HL-60/S4 (cell line): Measurements from ENCODE around the gene VCX.
"Not testable (repeated sequence)": the region's sequence is repeated elsewhere in the genome, so short reads cannot be mapped to it uniquely, and the experiment has no call there.

Experiments used
- in situ Hi-C: fragments of 300-500 bp; cut with MboI; formaldehyde crosslinking; loops from 2 replicates; pipeline ENCODE4 v1.14.3; 2022; ENCODE audit warnings: low sequenced_read_pairs

VCX gene

GRCh38 chrX:7842871-7843270 lies at the start of gene VCX:
Gene VCX, plus strand, starts transcription at chrX:7843171. Its CDS starts 33 bp downstream, at chrX:7843204.
- in situ Hi-C loops, result not testable (repeated sequence)

GRCh38 chrX:7798327-7798726 lies 44.6 kb upstream of the VCX start:
- in situ Hi-C loops, result no loop called here

DNA sequence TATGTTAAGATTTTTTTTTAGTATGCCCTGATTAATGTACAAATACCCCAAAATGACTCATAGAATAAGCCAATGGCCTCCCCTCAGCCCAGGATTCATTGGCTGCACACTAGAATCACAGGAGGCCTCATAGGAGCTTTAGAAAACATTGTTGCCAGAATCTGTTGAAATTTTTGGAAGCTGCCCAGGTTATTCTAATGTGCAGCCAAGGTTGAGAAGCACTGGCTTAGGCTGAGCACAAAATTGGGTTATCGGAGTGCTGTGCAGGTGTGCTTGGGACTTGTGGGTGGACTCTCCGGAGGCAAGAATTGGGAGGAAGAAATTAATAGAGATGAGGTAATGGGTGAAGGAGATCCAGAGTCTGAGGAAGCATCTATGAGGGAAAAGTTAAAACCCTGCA lies 41.3 kb upstream of the VCX start:
- in situ Hi-C loops, result no loop called here

GRCh38 chrX:7815166-7815805 lies 27.7 kb upstream of the VCX start:
- in situ Hi-C loops, result no loop called here

DNA sequence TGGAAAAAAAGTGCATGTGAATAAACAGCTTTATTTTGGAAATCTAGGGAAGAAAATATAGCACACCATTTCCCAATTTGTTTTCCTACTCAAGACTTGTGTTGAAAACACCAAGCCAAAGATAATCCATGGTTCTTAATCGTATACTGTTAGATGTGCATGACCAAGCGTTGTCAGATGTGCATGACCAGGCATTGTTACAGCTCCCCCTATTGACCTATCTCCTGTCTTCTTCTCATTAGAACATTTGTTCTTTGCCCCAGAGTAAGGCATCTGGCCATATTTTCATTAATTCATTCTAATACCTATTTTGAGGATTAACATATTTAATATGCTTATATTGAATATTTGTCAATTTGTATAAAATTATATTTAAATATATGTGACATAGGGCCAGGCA lies 14.4 kb upstream of the VCX start:
- in situ Hi-C loops, result no loop called here

DNA sequence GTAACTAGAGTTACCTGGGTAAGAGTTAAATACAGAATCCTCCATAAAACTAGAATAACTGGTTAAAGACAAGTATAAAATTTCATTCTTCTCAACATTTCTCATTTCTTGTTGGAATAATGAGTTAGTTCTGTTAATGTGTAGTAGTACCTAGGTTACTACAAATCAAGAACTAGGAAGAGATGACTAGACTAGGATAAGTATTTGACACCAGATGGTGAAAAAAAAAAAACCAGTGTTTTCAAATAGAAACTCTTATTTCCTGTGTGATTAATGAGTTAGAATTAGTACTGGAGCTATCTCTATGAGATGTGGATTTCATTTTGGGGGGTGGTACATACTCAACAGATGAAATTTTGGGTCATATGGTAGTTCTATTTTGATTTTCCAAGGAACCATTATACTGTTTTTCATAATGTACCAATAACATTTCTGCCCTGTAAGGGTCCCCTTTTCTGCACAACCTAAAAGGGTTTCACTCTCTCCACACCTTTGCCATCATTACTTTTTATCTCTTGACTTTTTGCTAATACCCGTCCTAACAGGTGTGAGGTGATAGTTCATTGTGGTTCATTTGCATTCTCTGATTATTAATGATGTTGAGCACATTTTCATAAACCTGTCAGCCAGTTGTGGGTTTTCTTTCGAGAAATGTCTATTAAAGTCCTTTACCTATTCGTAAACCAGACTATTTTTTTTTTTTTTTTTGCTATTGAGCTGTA lies 1.7 kb upstream of the VCX start:
- in situ Hi-C loops, result no loop called here

DNA sequence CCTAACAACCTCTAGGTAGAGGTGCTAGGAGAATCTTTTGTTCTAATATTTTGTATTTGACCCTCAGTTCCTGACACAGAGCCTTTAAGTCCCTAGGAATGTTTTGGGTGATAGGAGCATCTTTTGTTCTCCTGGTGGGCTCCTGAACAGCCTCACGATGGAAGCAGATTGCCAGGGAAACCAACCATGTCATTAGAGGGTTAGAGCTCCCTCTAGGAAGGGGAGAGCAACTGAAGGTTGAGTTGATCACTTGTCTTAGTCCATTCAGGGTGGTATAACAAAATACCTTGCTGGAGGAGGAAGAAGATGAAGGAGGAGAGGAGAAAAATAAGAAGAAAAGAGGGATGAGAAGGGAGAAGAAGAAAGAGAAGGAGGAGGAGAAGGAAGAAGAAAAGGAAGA lies 9.2 kb downstream of the VCX start:
- in situ Hi-C loops, result no loop called here

- in situ Hi-C loops, result no loop called here
Measured at GRCh38 chrX:7872042-7872441, 29.1 kb downstream of the VCX start.

DNA sequence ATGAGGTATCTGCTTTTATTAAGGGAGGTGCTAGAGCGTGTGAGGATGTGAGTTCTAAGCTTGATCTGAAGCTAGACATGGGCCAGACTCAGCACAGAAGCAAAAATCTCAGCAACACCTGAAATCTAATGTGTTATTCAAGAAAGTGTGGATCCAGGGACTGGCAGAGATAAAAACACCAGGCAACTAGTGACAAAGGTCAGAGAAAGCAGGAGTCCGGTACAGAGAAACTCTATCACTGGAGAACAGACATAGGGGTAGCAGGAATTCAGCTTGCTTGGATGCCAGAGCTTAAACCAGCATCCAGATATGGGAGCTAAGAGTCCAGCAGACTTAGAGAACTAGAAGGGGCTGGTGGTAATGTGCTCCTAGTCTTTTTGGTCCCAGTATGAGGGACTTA lies 34.0 kb downstream of the VCX start:
- in situ Hi-C loops, result no loop called here

- in situ Hi-C loops, result no loop called here
Measured at GRCh38 chrX:7889135-7889534, 46.2 kb downstream of the VCX start.

DNA sequence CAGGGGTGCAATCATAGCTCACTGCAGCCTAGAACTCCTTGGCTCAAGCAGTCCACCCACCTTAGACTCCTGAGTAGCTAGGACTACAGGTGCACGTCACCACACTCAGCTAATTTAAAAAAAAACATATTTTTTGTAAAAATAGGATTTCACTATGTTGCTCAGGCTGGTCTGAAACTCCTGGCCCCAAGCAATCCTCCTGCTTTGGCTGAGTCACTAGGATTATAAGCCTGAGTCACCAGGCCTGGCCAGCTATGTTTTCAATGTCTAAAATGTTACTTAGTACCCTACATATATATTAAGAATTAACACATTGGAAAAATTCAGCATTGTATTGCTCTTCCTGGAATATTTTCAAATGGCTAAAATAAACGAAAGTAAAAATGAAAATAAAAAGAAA lies 46.7 kb downstream of the VCX start:
- in situ Hi-C loops, result no loop called here

DNA sequence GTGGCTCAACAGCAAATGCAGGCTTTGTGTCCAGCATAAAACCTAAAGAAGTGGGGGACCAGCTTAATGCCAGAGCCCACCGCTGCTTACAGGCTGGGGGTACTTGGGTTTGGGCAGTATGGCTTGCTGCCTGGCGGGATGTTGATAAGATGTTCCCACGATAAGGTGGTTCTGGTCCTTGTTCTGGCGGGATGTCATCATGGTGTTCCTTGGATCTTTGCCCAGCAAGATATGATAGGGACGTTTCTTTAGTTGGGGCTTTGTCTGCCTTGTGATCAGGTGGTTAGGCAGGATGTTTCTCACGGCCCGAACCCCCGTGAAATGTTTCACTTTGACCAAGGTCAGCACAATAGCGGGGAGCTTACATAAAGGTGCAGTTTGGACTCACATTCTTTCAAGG lies 49.0 kb downstream of the VCX start:
- in situ Hi-C loops, result no loop called here
